Tibial artery (tissue), 4 donors: ENCODE results near the gene TADA2A.
"Not testable (repeated sequence)": the region's sequence is repeated elsewhere in the genome, so short reads cannot be mapped to it uniquely, and the experiment has no call there.

ENCODE experiments used
- DNase-seq, 2 donors: peaks; one replicate each; pipeline ENCODE4 v3.0.0-alpha.2; 2019
- H3K27ac ChIP-seq, 2 donors: fragments of 200-600 bp; sonication (generic) in 1 of 2; 1 replicate in 1 of 2; 2 replicates in 1 of 2; pipeline ENCODE4 v1.5.1; 2018 to 2019; ENCODE audit warnings: mild to moderate bottlenecking in 1 of 2
- H3K27me3 ChIP-seq, 2 donors: fragments of 200-600 bp; sonication (generic) in 1 of 2; one replicate each; pipeline versions ENCODE4 v1.5.1 to v1.6.0; 2016 to 2019
- H3K36me3 ChIP-seq, 3 donors: fragments of 200-600 bp; sonication (generic) in 2 of 3; one replicate each; pipeline ENCODE4 v1.5.1; 2016 to 2019; ENCODE audit warnings: mild to moderate bottlenecking in 2 of 3
- H3K4me1 ChIP-seq, 4 donors: fragments of 200-600 bp; sonication (generic) in 2 of 4; 1 replicate in 3 of 4; 2 replicates in 1 of 4; pipeline ENCODE4 v1.5.1; 2016 to 2019
- H3K4me3 ChIP-seq, 2 donors: fragments of 200-600 bp; sonication (generic) in 1 of 2; 1 replicate in 1 of 2; 2 replicates in 1 of 2; pipeline ENCODE4 v1.5.1; 2018 to 2019; ENCODE audit warnings: mild to moderate bottlenecking in 2 of 2
- H3K9me3 ChIP-seq, 3 donors: fragments of 200-600 bp; sonication (generic) in 1 of 3; one replicate each; pipeline ENCODE4 v1.5.1; 2016 to 2019
- CTCF ChIP-seq, 2 experiments: fragments of 200-600 bp in 1 of 2; fragments of 450-650 bp in 1 of 2; IDR thresholded peaks; one replicate each; pipeline ENCODE4 v1.5.1; 2017 to 2019; ENCODE audit warnings: antibody characterized with exemption in 2 of 2, mild to moderate bottlenecking in 1 of 2, moderate library complexity in 1 of 2
- intact Hi-C: fragments of 100-400 bp; cut with DNase I; formaldehyde crosslinking; loops from one replicate; pipeline ENCODE4 v1.15.0; 2023; ENCODE audit warnings: low total_unique reads

Gene TADA2A

DNA sequence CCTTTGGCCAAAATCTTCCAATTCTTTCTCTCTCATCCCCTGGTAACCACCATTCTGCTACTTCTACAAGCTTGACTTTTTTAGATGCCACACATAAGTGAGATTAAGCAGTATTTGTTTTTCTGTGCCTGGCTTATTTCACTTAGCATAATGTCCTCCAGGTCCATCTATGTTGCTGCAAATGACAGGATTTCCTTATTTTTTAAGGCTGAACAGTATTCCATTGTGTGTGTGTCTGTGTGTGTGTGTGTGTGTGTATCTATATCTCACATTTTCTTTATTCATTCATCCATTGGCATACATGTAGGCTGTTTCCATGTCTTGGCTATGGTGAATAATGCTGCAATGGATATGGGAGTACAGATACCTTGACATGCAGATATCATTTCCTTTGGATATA lies 6.2 kb upstream of the TADA2A start:
- H3K36me3 ChIP-seq = no peaks in the 10 kb centered on the region
- no peak overlapping the region for H3K4me3 ChIP-seq
- no peak for DNase-seq
- no peak overlapping the region for H3K27ac ChIP-seq
- intact Hi-C loops = no loop called here
- no peaks in the 10 kb centered on the region for H3K27me3 ChIP-seq
- peaks cover 0 to 11% (median 5%) of the 10 kb centered on the region in 4 donors for H3K4me1 ChIP-seq
- no peak for TF ChIP-seq CTCF (IDR thresholded peaks at IDR 0.05)
- no peaks in the 10 kb centered on the region for H3K9me3 ChIP-seq

DNA sequence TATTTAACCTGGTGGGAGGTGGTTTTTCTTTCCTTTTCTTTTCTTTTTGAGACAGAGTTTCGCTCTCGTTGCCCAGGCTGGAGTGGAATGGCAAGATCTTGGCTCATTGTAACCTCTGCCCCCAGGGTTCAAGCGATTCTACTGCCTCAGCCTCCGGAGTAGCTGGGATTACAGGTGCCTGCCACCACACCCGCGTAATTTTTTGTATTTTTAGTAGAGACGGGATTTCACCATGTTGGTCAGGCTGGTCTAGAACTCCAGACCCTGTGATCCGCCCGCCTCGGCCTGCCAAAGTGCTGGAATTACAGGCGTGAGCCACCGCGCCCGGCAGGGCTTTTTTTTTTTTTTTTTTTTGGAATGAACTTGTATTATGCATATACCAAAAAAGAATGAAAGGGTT lies 1.2 kb upstream of the TADA2A start:
- H3K4me3 ChIP-seq = peak overlapping the region; percentile 76 to 82
- peaks cover 0 to 23% (median 12%) of the 10 kb centered on the region in 4 donors for H3K4me1 ChIP-seq
- DNase-seq, H3K27me3 ChIP-seq, H3K9me3 ChIP-seq, H3K36me3 ChIP-seq: not testable (repeated sequence)
- H3K27ac ChIP-seq = peak overlapping the region in 1 of 2 donors; percentile 94
- intact Hi-C loops = loop anchor here (5.0 kb wide), 1 partner anchor 48 kb away; no protein-coding TSS in a partner anchor

DNA sequence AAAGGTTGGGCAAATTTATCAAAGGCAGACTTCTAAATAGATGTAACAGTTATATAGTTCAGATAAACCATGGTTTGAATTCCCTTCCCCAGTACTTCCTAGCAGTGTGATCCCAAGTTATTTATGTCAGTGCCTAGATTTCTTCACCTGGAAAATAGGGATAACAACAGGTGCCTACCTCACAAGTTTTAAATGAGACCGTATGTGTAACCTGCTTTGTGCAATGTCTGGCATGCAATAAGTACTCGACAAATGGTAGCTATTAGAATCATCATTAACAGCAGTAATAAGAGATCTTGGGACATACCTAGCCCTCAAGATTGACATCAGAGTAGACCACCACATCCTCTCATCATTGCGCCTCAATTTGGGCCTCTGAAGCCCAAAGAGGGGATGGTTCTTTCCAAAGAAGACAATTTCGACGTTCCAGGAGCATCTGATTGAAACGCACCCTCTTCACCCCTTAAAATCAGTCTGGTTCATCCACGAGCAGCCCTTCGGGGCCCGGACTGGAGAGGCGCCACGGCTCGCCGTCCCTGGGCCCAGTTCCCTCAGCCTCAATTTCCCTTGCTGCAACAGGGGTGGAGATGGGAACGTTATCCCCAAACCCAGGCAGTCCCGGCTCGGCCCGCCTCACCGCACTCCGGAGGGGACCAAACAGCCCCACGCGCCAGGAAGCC lies 591 bp upstream of the TADA2A start:
- no peaks in the 10 kb centered on the region for H3K27me3 ChIP-seq
- no peak for TF ChIP-seq CTCF (IDR thresholded peaks at IDR 0.05)
- H3K27ac ChIP-seq = peak overlapping the region; percentile 84 to 94
- no peaks in the 10 kb centered on the region for H3K9me3 ChIP-seq
- intact Hi-C loops = loop anchor here (5.0 kb wide), 1 partner anchor 49 kb away; no protein-coding TSS in a partner anchor
- peaks cover 2% of the 10 kb centered on the region in 3 donors for H3K36me3 ChIP-seq
- H3K4me1 ChIP-seq = peaks cover 0 to 23% (median 12%) of the 10 kb centered on the region in 4 donors
- DNase-seq = no peak
- H3K4me3 ChIP-seq = peak overlapping the region; percentile 76 to 82

DNA sequence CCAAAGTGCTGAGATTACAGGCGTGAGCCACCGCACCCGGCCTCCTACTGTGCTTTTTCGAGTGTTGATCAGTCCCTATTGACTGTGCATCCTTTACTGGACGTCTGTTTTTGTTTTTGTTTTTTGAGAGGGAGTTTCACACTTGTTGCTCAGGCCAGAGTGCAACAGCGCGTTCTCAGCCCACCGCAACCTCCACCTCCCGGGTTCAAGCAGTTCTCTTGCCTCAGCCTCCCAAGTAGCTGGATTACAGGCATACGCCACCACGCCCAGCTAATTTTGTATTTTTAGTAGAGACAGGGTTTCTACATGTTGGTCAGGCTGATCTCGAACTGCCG lies 1.4 kb downstream of the TADA2A start:
- Histone ChIP-seq H3K4me1 (peaks cover 0 to 23% (median 12%) of the 10 kb centered on the region in 4 donors), H3K27ac (peak overlapping the region in 1 of 2 donors; percentile 94), H3K36me3 (peaks cover 11 to 23% (median 22%) of the 10 kb centered on the region in 3 donors), H3K4me3 (peak overlapping the region; percentile 76 to 82)
- not testable (repeated sequence) for H3K27me3 ChIP-seq, H3K9me3 ChIP-seq, DNase-seq
- intact Hi-C loops = loop anchor here (5.0 kb wide), 1 partner anchor 51 kb away; no protein-coding TSS in a partner anchor

DNA sequence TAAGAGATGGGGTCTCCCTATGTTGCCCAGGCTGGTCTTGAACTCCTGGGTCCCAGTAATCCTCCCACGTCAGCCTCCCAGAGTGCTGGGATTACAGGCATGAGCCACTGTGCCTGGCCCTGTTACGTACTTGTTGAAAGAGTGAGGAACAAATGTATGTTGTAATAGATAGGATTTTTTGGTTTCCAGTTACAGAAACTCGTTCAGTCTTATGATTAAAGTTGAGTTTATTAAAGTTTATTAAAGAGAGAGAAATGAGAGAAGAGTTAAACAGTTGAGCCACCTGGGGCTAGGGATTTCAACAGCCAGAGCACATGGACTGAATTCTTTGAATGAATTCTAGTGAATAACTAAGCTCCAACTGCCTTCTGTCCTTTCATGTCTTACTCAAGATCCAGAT lies 3.7 kb downstream of the TADA2A start:
- DNase-seq = no peak
- H3K27ac ChIP-seq = no peak overlapping the region
- no peak overlapping the region for H3K4me3 ChIP-seq
- no peaks in the 10 kb centered on the region for H3K9me3 ChIP-seq
- H3K4me1 ChIP-seq = peaks cover 0 to 15% (median 8%) of the 10 kb centered on the region in 4 donors
- H3K27me3 ChIP-seq = no peaks in the 10 kb centered on the region
- intact Hi-C loops = no loop called here
- no peak for TF ChIP-seq CTCF (IDR thresholded peaks at IDR 0.05)
- H3K36me3 ChIP-seq = peaks cover 15 to 44% (median 40%) of the 10 kb centered on the region in 3 donors

DNA sequence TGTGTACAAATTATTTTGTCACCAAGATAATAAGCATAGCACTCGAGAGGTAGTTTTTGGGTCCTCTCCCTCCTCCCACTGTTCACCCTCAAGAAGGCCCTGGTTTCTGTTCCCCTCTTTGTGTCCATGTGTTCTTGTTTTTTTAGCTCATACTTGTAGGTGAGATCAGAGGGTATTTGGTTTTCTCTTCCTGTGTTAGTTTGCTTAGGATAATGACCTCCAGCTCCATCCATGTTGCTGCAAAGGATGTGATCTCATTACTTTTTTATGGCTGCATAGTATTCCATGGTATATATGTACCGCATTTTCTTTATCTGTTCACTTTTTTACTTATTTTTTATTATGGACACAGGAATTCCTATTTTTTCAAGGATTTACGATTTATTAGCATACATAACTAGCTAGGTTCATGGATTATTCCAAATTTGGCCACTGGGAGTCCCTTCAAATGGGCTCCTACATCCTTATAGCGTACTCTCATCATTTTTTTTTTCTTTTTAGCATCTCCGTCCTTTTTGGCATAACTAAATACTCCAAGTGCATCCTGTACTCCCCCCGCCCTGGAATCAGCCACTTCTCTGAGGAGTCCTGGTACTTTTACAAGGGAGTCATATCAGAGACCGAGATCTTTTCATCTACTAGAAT lies 7.3 kb downstream of the TADA2A start:
- Histone ChIP-seq H3K4me3 (no peak overlapping the region), H3K4me1 (no peaks in the 10 kb centered on the region), H3K27ac (no peak overlapping the region), H3K27me3 (no peaks in the 10 kb centered on the region), H3K36me3 (peaks cover 23 to 70% (median 51%) of the 10 kb centered on the region in 3 donors), H3K9me3 (no peaks in the 10 kb centered on the region)
- TF ChIP-seq CTCF (IDR thresholded peaks at IDR 0.05) = no peak
- intact Hi-C loops = no loop called here
- no peak for DNase-seq
